Stimulated activated CD4-positive, alpha-beta T cell treated with anti-CD3 and anti-CD28 coated beads, Interleukin-2, amount 100 ng/mL, for 4 hours (primary cell): ENCODE data around the gene PXDC1.
A peak's percentile ranks its signal among the peaks of the same experiment; 100 is the strongest.

ENCODE experiments used
- DNase-seq: peaks from one replicate; pipeline ENCODE4 v3.0.0-alpha.2; 2020; ENCODE audit warnings: low read depth

PXDC1 gene

GRCh38 chr6:3746696-3747095 is 4.8 kb downstream of the PXDC1 start:
- no peak for DNase-seq

GRCh38 chr6:3746119-3746691 is 5.3 kb downstream of the PXDC1 start:
- DNase-seq: no peak

DNA sequence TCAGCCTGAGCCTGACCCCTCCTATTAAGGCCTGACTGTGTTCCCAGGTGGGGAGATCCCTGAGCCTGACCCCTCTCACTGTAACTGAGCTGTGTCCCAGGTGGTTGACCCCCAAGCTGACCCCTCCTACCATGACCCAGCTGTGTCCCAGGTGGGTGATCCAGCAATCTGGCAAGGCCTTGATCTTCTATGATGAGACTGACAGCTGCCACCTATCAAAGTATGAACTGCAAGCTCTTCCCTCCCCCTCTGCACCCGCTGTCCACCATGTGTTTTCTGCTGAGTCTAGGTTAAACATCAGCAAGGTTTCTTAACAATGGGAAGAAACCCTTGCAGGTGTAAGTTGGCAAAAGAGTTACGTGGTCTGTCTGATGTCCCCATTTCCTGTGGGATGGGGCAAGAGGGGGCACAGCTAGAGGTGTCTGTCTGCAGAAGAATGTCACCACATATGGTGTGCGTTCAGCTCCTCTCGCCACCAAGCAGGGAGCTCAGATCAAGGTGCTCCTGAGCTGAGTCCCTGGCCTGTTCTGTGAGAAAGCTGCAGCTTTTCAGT is 5.9 kb downstream of the PXDC1 start:
- no peak for DNase-seq

DNA sequence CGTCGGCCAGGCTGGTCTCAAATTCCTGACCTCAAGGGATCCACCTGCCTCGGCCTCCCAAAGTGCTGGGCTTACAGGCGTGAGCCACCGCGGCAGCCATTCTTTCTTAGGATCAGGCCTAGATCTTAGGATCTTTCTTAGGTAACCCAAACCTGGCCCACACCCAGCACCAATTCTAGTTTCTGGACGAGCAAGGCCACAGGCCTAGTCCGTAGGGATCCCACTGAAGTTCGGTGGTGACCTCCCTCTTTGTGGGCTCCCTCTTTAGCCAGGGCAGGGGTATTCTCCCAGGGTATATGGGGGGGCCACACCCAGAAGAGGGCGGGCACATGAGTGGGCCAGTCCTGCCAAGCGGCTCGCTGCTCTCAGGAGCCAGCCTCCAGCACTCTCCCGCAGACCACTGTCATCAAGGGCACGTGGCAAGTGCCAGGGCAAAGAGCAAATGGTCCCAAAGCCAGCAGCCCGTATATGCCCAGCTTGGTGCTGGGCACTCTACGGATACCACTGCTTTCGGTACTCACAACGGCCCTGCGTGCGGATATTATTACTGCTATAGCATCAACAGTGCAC is 6.5 kb downstream of the PXDC1 start:
- no peak for DNase-seq

DNA sequence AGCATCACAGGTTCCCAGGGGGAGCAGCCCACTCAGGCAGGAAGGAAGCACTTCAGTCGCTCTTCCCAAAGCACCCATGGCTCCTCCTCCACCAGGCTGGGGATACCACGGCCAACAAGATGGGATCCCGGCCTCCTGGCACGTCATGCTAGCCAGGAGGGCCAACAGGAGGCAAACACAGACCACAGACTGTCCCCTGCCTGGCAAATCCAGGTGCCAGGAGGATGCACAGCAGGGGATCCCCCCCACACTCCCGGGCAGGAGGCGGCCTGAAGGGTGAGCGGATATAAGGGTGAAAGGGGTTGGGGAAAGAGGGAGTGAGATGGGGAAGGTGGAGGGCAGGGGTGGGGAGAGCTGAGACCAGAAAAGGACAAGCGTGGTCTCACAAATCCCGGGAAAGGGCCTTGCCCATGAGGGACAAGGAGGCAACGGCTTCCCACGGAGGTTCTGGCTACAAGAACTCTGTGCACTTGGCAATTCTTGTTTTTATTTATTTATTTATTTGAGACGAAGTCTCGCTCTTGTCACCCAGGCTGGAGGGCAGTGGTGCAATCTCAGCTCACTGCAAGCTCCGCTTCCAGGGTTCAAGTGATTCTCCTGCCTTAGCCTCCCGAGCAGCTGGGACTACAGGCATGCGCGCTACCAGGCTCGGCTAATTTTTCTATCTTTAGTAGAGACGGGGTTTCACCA is 7.2 kb downstream of the PXDC1 start:
- no peak for DNase-seq

DNA sequence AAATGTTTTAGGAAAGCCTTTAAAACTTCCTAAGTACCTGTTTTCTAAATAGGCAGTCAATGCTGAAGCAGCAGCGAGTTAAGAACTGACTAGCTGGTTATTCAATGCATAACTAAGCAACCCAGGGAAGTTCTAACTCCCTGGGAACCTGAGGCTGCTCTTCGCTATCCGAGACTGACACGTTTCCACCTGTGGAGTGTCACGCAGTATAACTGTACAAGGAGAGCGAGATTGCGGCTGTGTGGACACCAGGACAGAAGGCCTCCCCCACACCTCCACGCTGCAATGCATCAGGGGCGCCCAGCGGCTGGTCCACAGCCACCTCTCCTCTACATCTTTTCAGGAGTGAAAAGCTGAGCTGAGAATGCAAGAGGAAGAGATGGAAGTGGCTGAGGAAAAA is 8.0 kb downstream of the PXDC1 start:
- no peak for DNase-seq

GRCh38 chr6:3742426-3743344 is 8.8 kb downstream of the PXDC1 start:
- DNase-seq: peak; percentile 80

DNA sequence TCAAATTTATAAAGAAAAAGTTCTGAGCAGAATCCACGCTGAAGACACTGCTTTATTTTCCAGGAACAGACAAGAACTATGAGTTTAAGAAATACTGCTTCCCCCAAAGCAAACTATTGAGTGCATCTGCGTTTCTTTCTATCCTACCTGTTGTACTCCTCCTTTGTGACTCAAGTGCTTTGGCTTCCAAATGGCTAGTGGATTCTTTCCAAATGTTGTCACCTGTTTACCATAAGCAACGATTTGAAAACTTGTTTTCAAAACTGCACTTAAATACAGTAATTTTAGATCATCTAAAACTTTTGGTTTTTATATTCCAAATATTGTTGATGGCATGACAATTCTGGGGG is 9.5 kb downstream of the PXDC1 start:
- no peak for DNase-seq

GRCh38 chr6:3741477-3741871 is 10.0 kb downstream of the PXDC1 start:
- DNase-seq: no peak

DNA sequence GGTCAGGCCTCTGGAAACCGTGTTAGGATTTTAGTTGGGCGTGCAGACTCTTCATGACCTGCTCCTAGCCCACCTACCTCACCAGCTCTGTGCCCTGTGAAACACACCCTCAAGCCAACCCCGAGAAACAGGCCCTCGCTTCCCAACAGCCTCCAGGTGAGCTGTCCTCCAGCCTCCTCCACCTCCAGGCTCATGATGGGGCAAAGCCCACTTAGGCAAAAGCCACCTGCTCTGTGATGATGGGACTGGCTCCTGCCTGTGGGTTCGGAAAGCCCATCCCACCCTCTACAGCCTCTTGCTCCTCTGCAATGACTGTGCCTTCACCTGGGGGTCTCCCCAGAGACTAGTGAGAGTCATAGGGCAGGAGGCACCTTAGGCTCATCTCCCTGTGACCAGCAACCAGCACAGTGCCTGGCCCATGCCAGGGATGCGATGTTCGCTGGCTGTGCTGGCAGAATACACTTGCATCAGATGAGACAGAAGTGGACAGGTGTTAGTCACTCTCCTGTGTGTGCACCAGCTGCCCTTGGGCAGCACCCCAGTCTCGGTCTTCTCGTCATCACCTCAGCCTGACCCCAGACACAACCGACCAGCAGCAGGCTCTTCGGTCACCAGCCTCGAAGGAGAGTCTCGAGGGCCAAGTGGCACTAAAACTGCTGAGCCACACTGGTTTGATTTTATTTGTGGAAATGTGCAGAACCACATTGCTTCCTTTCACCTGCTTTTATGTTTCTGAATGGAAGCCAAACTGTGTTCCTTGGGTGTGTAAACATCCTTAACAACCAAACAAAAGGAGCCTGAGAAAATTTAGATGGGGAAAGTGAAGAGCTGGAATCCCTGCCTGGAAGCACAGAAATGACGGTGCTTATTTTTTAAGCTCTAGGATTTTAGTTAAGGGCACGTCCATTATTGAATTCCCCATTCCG is 10.7 kb downstream of the PXDC1 start:
- DNase-seq: no peak

GRCh38 chr6:3739311-3739897 is 12.1 kb downstream of the PXDC1 start:
- no peak for DNase-seq

- DNase-seq: no peak
These were observed 13.0 kb downstream of the PXDC1 start for GRCh38 chr6:3738381-3739131.

DNA sequence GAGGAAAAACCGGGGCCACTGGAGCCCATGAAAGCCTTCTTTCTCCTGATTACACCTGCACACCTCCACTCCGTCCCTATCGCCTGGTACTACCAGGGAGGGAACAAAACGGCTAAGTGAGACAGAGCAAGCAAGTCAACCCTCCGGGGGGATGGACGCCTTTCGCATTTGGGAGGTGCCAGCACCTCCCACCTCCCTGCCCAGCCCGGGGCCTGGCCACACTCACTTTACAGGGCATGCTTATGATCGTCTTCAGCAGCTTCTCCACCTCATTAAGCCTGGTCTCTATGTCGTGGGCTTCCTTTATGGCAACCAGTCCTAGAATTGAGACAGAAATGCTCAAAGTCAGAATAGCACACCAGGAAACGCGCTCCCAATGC is 13.7 kb downstream of the PXDC1 start:
- DNase-seq: no peak

DNA sequence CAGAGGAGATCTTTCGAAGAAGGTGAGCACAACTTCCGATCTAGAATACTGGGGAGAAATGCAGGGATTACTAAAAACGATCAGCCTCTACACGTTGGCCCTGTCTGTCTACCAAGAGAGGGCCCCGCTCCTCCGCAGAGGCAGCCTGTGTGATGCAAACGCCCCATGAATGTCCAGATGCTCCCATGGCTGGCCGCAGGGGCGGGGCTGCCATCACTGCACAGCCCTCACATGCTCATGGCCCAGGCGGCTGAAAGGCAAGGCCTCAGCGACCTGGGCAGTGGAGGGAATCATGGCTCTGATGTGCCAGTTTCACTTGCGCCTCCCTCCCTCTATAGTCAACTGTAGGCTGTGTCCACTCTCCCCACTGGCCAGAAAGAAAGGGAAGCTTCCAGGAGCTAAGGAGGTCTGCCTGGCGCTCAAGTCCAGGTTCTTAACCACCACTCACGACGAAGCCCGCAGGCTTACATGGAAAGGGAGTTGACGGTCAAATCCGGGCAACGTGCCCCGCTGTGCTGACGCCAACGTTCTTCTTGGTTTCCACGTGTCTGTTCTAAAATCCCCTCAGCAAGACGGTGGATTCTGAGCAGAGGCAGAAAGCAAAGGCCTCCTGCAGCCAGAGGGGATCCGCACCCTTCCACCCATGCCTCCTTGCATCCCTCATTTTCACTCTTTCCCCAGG is 14.2 kb downstream of the PXDC1 start:
- DNase-seq: no peak

DNA sequence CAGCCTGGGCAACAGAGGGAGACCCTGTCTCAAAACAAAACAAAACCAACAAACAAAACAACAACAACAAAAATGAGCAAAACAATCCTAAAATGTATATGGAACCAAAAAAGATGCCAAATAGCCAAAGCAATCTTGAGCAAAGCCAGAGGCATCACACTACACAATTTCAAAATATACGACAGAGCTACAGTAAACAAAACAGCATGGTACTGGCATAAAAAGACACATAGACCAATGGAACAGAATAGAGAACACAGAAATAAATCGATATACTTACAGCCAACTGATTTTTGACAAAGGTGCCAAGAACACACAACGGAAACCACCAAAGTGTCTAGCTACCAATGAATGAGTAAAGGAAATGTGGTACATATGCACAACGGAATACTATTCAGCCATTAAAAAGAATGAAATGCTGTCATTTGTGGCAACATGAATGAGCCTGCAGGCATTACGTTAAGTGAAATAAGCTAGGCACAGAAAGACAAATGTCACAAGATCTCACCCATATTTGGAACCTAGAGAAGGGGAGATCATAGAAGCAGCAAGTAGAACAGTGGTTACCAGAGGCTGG is 16.4 kb downstream of the PXDC1 start:
- DNase-seq: no peak

- DNase-seq: no peak
These were observed 17.5 kb downstream of the PXDC1 start for GRCh38 chr6:3734023-3734422.

- no peak for DNase-seq
These were observed 18.1 kb downstream of the PXDC1 start for GRCh38 chr6:3733321-3733925.

GRCh38 chr6:3732345-3733141 is 19.0 kb downstream of the PXDC1 start:
- DNase-seq: peak; percentile 48
